ENCODE results near the gene TNS4. TPM values are rescaled to one million over a fixed set of nuclear protein-coding genes. Genes with fewer than 3 reads are reported as not detected.

The TNS4 gene
- total and polyA plus RNA-seq, 9 of the 15 experiments (the other 6 are each of a cell fraction or from before 2014, with no cell fraction given), result 0.04 to 0.73 (median 0.24) TPM; not detected in 1

DNA sequence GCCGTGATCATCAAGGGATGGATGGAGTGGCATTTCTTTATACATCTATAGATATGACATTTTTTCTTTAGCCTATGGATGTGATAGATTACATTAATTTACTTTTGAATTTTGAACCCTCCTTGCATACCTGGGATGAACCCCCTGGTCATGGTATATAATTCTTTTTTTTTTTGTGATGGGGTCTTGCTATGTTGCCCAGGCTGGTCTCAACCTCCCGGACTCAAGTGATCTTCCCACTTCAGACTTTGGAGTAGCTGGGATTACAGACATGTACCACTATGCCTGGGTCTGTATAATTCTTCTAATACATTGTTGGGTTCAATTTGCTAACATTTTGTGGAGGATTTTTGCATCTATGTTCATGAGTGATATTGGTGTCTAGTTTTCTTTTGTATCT is 1.7 kb upstream of the TNS4 start:
- ATAC-seq, result no peak
- in situ Hi-C loops (cut with MboI), result no loop called here
- no peak overlapping the region for H3K27ac ChIP-seq (ENCODE audit: extremely low read depth, low read depth, low read length)
- no peaks in the 10 kb centered on the region for H4K20me1 ChIP-seq (replicated peaks; ENCODE audit: control insufficient read depth, insufficient read depth, low read length)
- H3K4me1 ChIP-seq (replicated peaks in 1 of 2; ENCODE audit: control insufficient read depth in 2 of 2, insufficient read depth in 2 of 2, low read length in 2 of 2), result peaks cover 0 to 8% of the 10 kb centered on the region in 2 experiments; a peak in 2 of 5 replicates
- H3K27me3 ChIP-seq (ENCODE audit: control insufficient read depth in 2 of 2, insufficient read depth in 2 of 2, low read length in 2 of 2), result no peaks in the 10 kb centered on the region; a peak in 1 of 5 replicates
- intact Hi-C loops (cut with micrococcal nuclease), result no loop called here
- BruUV-seq (replicated peaks), result no TSS peak
- peaks cover 4% of the 10 kb centered on the region for H3K9me1 ChIP-seq (ENCODE audit: control insufficient read depth, insufficient read depth, low read length)
- CTCF ChIA-PET (ENCODE audit: low intra/inter-chr PET ratio), result no interaction called here
- no peak for DNase-seq (ENCODE audit: extremely low read depth in 1 of 4, low spot score in 3 of 4)
- no peak overlapping the region for H3K4me3 ChIP-seq
- FAIRE-seq, result no peak
- POLR2A ChIA-PET, result no interaction called here
- H3K9me3 ChIP-seq (replicated peaks; ENCODE audit: control insufficient read depth, insufficient read depth, low read depth, low read length), result no peaks in the 10 kb centered on the region
- peak; percentile 33 for TF ChIP-seq RBM25 (IDR thresholded peaks at IDR 0.05; ENCODE audit: low read depth, low read length, severe bottlenecking)
- TF ChIP-seq JUN (IDR thresholded peaks at IDR 0.05; ENCODE audit: borderline replicate concordance, low read depth, low read length), result no peak
- no peak for TF ChIP-seq JUN (CRISPR knock-in tag; IDR thresholded peaks at IDR 0.05; ENCODE audit: borderline replicate concordance)
- TF ChIP-seq ZNF121 (CRISPR knock-in tag; conservative IDR thresholded peaks at IDR 0.05), result peak; percentile 54
- TF ChIP-seq, protein P1, sequence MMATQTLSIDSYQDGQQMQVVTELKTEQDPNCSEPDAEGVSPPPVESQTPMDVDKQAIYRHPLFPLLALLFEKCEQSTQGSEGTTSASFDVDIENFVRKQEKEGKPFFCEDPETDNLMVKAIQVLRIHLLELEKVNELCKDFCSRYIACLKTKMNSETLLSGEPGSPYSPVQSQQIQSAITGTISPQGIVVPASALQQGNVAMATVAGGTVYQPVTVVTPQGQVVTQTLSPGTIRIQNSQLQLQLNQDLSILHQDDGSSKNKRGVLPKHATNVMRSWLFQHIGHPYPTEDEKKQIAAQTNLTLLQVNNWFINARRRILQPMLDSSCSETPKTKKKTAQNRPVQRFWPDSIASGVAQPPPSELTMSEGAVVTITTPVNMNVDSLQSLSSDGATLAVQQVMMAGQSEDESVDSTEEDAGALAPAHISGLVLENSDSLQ (IDR thresholded peaks at IDR 0.05), result no peak
- 0 out of 2 replicates have a peak, but pooled peaks have one; percentile 38 for TF ChIP-seq BCOR (IDR thresholded peaks at IDR 0.05)
- no peaks in the 10 kb centered on the region for H3K79me2 ChIP-seq (ENCODE audit: control insufficient read depth, insufficient read depth, low read length)
- no peak overlapping the region for H2AFZ ChIP-seq (ENCODE audit: low read depth, low read length)
- no peak overlapping the region for H3K4me2 ChIP-seq (ENCODE audit: insufficient read depth, low read length)
- no peaks in the 10 kb centered on the region for H3K36me3 ChIP-seq (ENCODE audit: control insufficient read depth, insufficient read depth, low read length)
- H3K9ac ChIP-seq (ENCODE audit: insufficient read depth in 1 of 2, low read depth in 2 of 2, low read length in 2 of 2), result no peak overlapping the region
- 41% methylated on average over 2 of the region's 2 CpGs for WGBS (ENCODE audit: insufficient coverage, low coverage, missing lambda C conversion rate)

All from K562 (cell line).